Measurements from ENCODE around the gene SYNE1. TPM values are rescaled to one million over a fixed set of nuclear protein-coding genes. Genes with fewer than 3 reads are reported as not detected.

SYNE1 gene
- total RNA-seq, 2 experiments from 2014 or later, result 29.5 to 35.1 TPM

- CTCF ChIA-PET, result interaction anchor here (0.6 to 1.3 kb wide), 2 partner anchors 250 to 371 kb away, joined by 3 to 4 read pairs; no protein-coding TSS in a partner anchor
- H3K27ac Mint-ChIP-seq, result peak overlapping the region; percentile 1
Observed at GRCh38 chr6:152135755-152136448, 501.3 kb downstream of the SYNE1 start.

GRCh38 chr6:152130441-152130840 lies 506.7 kb downstream of the SYNE1 start:
- H3K27me3 Mint-ChIP-seq, result no peaks in the 10 kb centered on the region
- ChIA-PET POLR2A (interaction anchor here (0.6 kb wide), 1 partner anchor 18 kb away, joined by 3 read pairs; no protein-coding TSS in a partner anchor), CTCF (no interaction called here)
- H3K36me3 Mint-ChIP-seq (ENCODE audit: low read depth), result peaks cover 24% of the 10 kb centered on the region
- intact Hi-C loops (cut with micrococcal nuclease), result no loop called here
- peak overlapping the region; percentile 59 for H3K27ac Mint-ChIP-seq
- DNase-seq (no peak), ATAC-seq (no peak)
- no peak for TF ChIP-seq CTCF (IDR thresholded peaks at IDR 0.05)
- peaks cover 5% of the 10 kb centered on the region for H3K4me1 Mint-ChIP-seq (ENCODE audit: low read depth)
- H3K9me3 Mint-ChIP-seq, result no peaks in the 10 kb centered on the region
- no peak overlapping the region for H3K4me3 Mint-ChIP-seq

More at GRCh38 chr6:152135755-152136448, 501.3 kb downstream of the SYNE1 start:
- no peak for TF ChIP-seq CTCF (IDR thresholded peaks at IDR 0.05)
- Mint-ChIP-seq H3K9me3 (no peaks in the 10 kb centered on the region), H3K27me3 (no peaks in the 10 kb centered on the region), H3K4me3 (no peak overlapping the region), H3K36me3 (ENCODE audit: low read depth) (peaks cover 31% of the 10 kb centered on the region), H3K4me1 (ENCODE audit: low read depth) (no peaks in the 10 kb centered on the region)
- DNase-seq (no peak), ATAC-seq (no peak)
- POLR2A ChIA-PET, result no interaction called here
- intact Hi-C loops (cut with micrococcal nuclease), result no loop called here

GRCh38 chr6:152129691-152130151 lies 507.4 kb downstream of the SYNE1 start:
- intact Hi-C loops (cut with micrococcal nuclease), result loop anchor here (10.0 kb wide), 1 partner anchor 435 kb away; no protein-coding TSS in a partner anchor
- no peak for TF ChIP-seq CTCF (IDR thresholded peaks at IDR 0.05)
- Mint-ChIP-seq H3K4me1 (ENCODE audit: low read depth) (peaks cover 5% of the 10 kb centered on the region), H3K9me3 (no peaks in the 10 kb centered on the region), H3K27ac (peak overlapping the region; percentile 59), H3K4me3 (no peak overlapping the region), H3K36me3 (ENCODE audit: low read depth) (peaks cover 21% of the 10 kb centered on the region), H3K27me3 (no peaks in the 10 kb centered on the region)
- ATAC-seq (no peak), DNase-seq (no peak)
- ChIA-PET CTCF (no interaction called here), POLR2A (no interaction called here)

- DNase-seq, result no peak
- POLR2A ChIA-PET, result no interaction called here
- no peak for TF ChIP-seq CTCF (IDR thresholded peaks at IDR 0.05)
- intact Hi-C loops (cut with micrococcal nuclease), result loop anchor here (10.0 kb wide), 1 partner anchor 433 kb away; no protein-coding TSS in a partner anchor
- peaks cover 22% of the 10 kb centered on the region for H3K36me3 Mint-ChIP-seq (ENCODE audit: low read depth)
- H3K4me3 Mint-ChIP-seq, result no peak overlapping the region
- CTCF ChIA-PET, result interaction anchor here (0.9 to 2.2 kb wide), 2 partner anchors 8 to 141 kb away, joined by 3 to 6 read pairs; no protein-coding TSS in a partner anchor
- no peak for ATAC-seq
- peaks cover 5% of the 10 kb centered on the region for H3K4me1 Mint-ChIP-seq (ENCODE audit: low read depth)
- peak overlapping the region; percentile 43 for H3K27ac Mint-ChIP-seq
- no peaks in the 10 kb centered on the region for H3K27me3 Mint-ChIP-seq
- H3K9me3 Mint-ChIP-seq, result no peaks in the 10 kb centered on the region
Observed at GRCh38 chr6:152127432-152128165, 509.6 kb downstream of the SYNE1 start.

Data from activated CD8-positive, alpha-beta T cell treated with anti-CD3 and anti-CD28 coated beads for 36 hours (primary cell).